Testis (tissue), 2 donors: Measurements from ENCODE around the gene TRIM29.

Source experiments
- POLR2A ChIP-seq: fragments of 450-650 bp; IDR thresholded peaks from one replicate; pipeline ENCODE4 v1.6.1; 2017; ENCODE audit warnings: antibody characterized with exemption, mild to moderate bottlenecking, moderate library complexity
- TF ChIP-seq, protein P1 (sequence below), 3 experiments: fragments of 450-650 bp in 2 of 3; fragments of 200-600 bp in 1 of 3; sonication (generic) in 1 of 3; IDR thresholded peaks; one replicate each; pipeline ENCODE4 v1.5.1; 2016 to 2019; ENCODE audit warnings: antibody characterized with exemption in 3 of 3, mild to moderate bottlenecking in 2 of 3, moderate library complexity in 1 of 3

DNA sequence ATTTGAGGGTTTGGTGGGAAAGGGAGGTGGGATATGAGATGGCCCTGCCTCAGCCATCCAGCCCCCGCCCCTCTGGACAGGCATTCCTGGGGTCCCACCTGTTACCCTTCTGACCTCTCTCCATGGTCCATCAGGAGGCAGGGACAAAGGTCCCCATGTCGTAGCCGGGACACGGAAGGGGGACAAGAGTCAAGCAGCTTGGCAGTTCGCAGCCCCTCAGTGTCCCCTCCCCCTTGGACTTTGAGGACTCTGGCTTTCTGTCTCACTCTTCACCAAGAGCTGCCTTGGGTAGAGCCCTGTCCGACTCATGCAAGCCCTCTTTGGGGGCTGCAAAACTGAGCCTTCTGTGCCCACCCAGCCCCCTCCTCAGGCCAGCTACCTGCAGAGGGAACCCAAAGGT is 30.2 kb downstream of the TRIM29 start:
- TF ChIP-seq, protein P1, sequence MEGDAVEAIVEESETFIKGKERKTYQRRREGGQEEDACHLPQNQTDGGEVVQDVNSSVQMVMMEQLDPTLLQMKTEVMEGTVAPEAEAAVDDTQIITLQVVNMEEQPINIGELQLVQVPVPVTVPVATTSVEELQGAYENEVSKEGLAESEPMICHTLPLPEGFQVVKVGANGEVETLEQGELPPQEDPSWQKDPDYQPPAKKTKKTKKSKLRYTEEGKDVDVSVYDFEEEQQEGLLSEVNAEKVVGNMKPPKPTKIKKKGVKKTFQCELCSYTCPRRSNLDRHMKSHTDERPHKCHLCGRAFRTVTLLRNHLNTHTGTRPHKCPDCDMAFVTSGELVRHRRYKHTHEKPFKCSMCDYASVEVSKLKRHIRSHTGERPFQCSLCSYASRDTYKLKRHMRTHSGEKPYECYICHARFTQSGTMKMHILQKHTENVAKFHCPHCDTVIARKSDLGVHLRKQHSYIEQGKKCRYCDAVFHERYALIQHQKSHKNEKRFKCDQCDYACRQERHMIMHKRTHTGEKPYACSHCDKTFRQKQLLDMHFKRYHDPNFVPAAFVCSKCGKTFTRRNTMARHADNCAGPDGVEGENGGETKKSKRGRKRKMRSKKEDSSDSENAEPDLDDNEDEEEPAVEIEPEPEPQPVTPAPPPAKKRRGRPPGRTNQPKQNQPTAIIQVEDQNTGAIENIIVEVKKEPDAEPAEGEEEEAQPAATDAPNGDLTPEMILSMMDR (IDR thresholded peaks at IDR 0.05) = no peak
- no peak for TF ChIP-seq POLR2A
